Measurements from ENCODE around the gene TMEM132A. TPM values are rescaled to one million over a fixed set of nuclear protein-coding genes. Genes with fewer than 3 reads are reported as not detected.

Gene TMEM132A
- total RNA-seq, 1 experiment from 2014 or later: 154 TPM

- no peak overlapping the region for H3K4me3 ChIP-seq (ENCODE audit: low read depth in 2 of 2, low read length in 2 of 2)
- H3K9me3 ChIP-seq (ENCODE audit: control insufficient read depth, insufficient read depth, low read depth, low read length): no peaks in the 10 kb centered on the region
- CTCF ChIA-PET: no interaction called here
- intact Hi-C loops (cut with micrococcal nuclease; ENCODE audit: unreplicated experiment): no loop called here
- peaks cover 4% of the 10 kb centered on the region; the same call in 1 of the 2 replicates for H3K27me3 ChIP-seq (ENCODE audit: control insufficient read depth, insufficient read depth, low read length)
- BruUV-seq (replicated peaks): no TSS peak
- H3K4me1 ChIP-seq (ENCODE audit: control insufficient read depth, insufficient read depth, low read length): no peaks in the 10 kb centered on the region
- TF ChIP-seq TCF7L2 (IDR thresholded peaks at IDR 0.05; ENCODE audit: low read depth, low read length) (no peak), POLR2AphosphoS5 (IDR thresholded peaks at IDR 0.05; ENCODE audit: low read depth, low read length) (no peak), CTCF (IDR thresholded peaks at IDR 0.05) (no peak), SIN3A (IDR thresholded peaks at IDR 0.05; ENCODE audit: borderline replicate concordance, insufficient read depth, low read depth, low read length) (no peak), REST (IDR thresholded peaks at IDR 0.05; ENCODE audit: insufficient read depth in 1 of 2, low read depth in 2 of 2, low read length in 1 of 2) (no peak)
- in situ Hi-C loops (cut with HindIII; ENCODE audit: low pct_unique_long_range_greater_than_20kb, low sequenced_read_pairs): no loop called here
- POLR2A ChIA-PET: no interaction called here
- ATAC-seq (no peak), DNase-seq (ENCODE audit: low read depth, low spot score) (no peak)
- no peaks in the 10 kb centered on the region for H3K36me3 ChIP-seq (ENCODE audit: control insufficient read depth, insufficient read depth, low read length)
- H3K27ac ChIP-seq (ENCODE audit: low read length): no peak overlapping the region
Measured at GRCh38 chr11:60966890-60967289, 42.6 kb downstream of the TMEM132A start.

- ATAC-seq (no peak), DNase-seq (ENCODE audit: low read depth, low spot score) (no peak)
- intact Hi-C loops (cut with micrococcal nuclease; ENCODE audit: unreplicated experiment) (no loop called here), in situ Hi-C loops (cut with HindIII; ENCODE audit: low pct_unique_long_range_greater_than_20kb, low sequenced_read_pairs) (no loop called here)
- H3K4me1 ChIP-seq (ENCODE audit: control insufficient read depth, insufficient read depth, low read length): no peaks in the 10 kb centered on the region
- no peaks in the 10 kb centered on the region for H3K36me3 ChIP-seq (ENCODE audit: control insufficient read depth, insufficient read depth, low read length)
- no TSS peak for BruUV-seq (replicated peaks)
- no peak overlapping the region for H3K4me3 ChIP-seq (ENCODE audit: low read depth in 2 of 2, low read length in 2 of 2)
- H3K27ac ChIP-seq (ENCODE audit: low read length): no peak overlapping the region
- TF ChIP-seq CTCF (IDR thresholded peaks at IDR 0.05) (no peak), REST (IDR thresholded peaks at IDR 0.05; ENCODE audit: insufficient read depth in 1 of 2, low read depth in 2 of 2, low read length in 1 of 2) (no peak), SIN3A (IDR thresholded peaks at IDR 0.05; ENCODE audit: borderline replicate concordance, insufficient read depth, low read depth, low read length) (no peak), TCF7L2 (IDR thresholded peaks at IDR 0.05; ENCODE audit: low read depth, low read length) (no peak), POLR2AphosphoS5 (IDR thresholded peaks at IDR 0.05; ENCODE audit: low read depth, low read length) (no peak)
- CTCF ChIA-PET: no interaction called here
- no peaks in the 10 kb centered on the region for H3K27me3 ChIP-seq (ENCODE audit: control insufficient read depth, insufficient read depth, low read length)
- H3K9me3 ChIP-seq (ENCODE audit: control insufficient read depth, insufficient read depth, low read depth, low read length): no peaks in the 10 kb centered on the region
- POLR2A ChIA-PET: no interaction called here
Measured at GRCh38 chr11:60968223-60968622, 44.0 kb downstream of the TMEM132A start.

Measured in Panc1 (cell line).